HUDEP-2 (cell line): Measurements from ENCODE around the gene POLR1G.
A peak's percentile ranks its signal among the peaks of the same experiment; 100 is the strongest.

Experiments
- DNase-seq, 76 experiments: peaks; one replicate each; lab custom pipeline; 2025; ENCODE audit not compliant: unreplicated experiment in 76 of 76; lab: John Stamatoyannopoulos, UW

Gene POLR1G, protein sequence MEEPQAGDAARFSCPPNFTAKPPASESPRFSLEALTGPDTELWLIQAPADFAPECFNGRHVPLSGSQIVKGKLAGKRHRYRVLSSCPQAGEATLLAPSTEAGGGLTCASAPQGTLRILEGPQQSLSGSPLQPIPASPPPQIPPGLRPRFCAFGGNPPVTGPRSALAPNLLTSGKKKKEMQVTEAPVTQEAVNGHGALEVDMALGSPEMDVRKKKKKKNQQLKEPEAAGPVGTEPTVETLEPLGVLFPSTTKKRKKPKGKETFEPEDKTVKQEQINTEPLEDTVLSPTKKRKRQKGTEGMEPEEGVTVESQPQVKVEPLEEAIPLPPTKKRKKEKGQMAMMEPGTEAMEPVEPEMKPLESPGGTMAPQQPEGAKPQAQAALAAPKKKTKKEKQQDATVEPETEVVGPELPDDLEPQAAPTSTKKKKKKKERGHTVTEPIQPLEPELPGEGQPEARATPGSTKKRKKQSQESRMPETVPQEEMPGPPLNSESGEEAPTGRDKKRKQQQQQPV

DNA sequence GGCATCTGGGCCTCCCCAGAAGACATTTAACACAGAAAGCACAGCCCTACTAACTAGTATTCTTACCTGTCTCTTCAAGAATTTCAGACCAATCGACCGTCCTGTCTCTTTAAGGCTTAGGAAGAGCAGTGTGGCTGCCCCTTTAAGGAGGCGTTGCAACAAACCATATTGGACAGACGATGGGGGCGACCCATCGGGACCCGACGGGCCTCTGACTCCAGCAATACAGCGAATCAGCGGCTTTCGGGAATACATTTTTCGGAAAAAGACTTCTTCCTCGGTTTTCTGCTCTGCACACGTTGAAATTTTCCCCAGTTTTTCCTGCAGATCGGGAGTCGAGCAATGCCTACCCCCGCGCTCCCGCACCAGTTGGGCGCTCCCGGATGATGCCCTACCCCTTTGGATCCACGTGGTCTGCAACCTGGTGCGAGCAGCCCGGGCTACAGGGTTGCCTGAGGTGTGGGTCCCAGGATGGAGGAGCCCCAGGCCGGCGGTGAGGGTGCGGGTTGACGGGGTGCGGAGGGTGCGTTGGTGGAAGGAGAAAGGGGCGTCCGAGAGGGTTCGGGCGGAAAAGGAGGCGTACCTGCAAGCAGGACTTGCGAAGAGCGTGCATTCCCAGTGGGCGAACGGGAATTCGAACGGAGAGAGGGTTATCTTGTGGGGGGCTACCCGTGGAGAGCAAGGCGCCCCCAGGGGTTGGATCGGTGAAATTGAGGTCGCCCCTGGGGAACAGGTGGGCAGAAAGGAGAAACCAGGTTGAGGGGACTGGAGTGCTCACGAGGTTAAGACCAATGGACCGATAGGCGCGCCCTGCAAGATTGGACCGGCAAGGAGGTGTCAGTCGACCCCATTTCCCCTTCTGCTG lies at the start of gene POLR1G:
Gene POLR1G (plus strand): TSS at position 419 of the 865 bp plus-strand sequence. CDS start 53 bp downstream, at position 472.
- DNase-seq: peak in 74 of 76 experiments; percentile 51 to 98 (median 83)

- DNase-seq: peak in 5 of 76 experiments; percentile 6 to 22 (median 16)
Measured at GRCh38 chr19:45356760-45357444, 49.5 kb upstream of the POLR1G start.

- no peak for DNase-seq
Measured at GRCh38 chr19:45357445-45357783, 49.0 kb upstream of the POLR1G start.

DNA sequence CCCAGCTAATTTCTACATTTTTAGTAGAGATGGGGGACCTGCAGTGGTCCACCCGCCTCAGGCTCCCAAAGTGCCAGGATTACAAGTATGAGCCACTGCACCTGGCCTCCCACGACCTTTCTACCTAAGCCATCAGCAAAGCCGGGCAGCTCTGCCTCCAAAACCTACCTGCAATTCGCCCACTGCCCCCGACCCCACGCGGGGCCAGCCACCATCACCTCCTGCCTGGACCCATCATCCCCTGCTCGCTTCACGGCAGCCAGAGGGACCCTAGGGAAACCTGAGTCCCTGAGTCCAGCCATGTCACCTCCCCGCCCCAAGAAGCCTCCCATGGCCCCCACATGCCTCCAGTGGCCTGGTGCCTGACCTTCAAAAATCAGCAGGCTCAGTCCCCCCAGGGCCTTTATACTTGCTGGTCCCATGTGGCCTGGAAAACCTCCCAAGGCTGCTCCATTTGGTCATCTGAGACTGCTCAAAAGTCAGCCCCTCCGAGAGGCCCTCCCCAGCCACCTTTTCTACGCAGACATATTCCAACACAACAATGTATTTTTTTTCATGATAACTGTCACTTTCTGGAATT lies 48.1 kb upstream of the POLR1G start:
- no peak for DNase-seq

DNA sequence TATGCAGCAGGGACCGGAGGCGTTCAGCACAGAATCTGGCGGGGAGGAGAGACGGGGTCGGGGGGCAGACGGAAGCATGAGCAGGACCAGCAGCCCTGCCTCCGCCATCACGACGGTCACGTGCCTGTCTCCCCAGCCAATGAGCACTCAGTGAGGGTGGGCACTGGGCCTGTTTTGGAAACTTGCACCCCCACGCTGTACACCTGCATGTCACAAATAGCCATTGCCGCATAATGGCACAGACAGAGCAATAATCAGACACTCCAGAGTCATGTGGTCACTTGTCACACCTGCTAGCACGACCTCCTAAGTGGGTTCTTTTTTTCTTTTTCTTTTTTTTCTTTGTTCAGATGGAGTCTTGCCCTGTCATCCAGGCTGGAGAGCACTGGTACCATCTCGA lies 44.8 kb upstream of the POLR1G start:
- DNase-seq: no peak

DNA sequence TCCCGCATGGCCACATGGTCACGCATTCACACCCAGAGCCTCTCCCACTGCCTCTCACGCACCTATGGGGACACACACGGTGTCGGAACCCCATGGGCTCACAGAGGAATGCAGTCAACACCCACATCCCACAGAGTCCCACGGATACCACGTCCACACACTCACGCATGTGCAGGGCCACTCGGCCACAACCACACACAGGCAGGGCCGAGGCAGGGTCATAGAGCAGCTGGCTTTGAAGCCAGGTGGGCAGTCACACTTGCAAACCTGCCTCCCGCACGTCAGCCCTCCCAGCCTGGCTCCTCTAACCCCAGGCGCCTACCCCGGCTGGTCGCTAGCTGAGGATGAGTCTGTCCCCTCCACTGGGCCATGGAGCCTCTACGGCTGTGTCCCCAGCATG lies 44.2 kb upstream of the POLR1G start:
- no peak for DNase-seq

- DNase-seq: no peak
Measured at GRCh38 chr19:45363861-45364459, 42.5 kb upstream of the POLR1G start.

GRCh38 chr19:45364696-45365095 lies 41.7 kb upstream of the POLR1G start:
- DNase-seq: no peak

DNA sequence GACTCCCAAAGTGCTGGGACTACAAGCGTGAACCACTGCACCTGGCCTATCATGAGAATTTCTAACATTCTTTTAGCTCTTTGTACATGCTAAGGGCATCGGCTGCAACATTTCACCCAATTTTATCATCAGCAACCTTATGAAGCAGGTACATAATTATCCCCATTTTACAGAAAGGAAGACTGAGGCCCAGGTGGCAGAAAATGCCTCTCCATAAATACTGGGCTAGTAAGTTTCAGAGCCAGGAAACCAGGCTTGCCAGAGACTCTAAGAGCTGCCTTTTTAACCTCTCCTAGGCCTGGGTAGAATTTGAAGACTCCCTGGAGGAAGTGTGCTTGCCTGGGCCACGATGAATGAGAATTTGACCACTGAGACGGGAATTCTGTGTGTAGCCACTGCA lies 38.3 kb upstream of the POLR1G start:
- no peak for DNase-seq

DNA sequence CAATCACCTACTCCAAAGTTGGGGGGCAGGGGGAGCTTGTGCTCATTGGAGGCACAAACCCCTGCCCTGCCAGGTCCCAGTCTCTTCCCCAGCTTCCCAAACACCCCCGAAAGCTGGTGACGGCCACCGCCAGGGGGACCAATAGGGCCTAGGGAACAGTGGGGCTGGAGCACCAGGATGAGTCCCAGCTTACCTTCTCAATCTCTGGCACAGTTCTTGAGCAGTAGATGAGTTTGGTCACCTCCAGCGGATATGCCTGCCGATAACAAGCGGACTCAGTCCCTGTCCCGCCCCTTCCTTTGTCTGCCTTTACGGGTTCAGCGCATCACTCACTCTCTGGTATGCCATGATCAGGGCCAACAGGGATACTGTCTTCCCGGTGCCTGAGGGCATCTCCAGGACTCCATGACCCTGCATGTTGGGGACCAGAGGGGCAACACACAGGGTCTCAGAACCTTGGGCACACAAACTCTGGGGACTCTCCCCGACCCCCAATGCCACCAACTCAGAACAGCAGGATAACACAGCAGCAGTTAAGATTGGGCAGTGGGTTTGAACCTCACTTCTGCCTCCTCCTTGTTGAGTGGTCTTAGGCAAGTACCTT lies 37.6 kb upstream of the POLR1G start:
- no peak for DNase-seq

GRCh38 chr19:45370410-45371204 lies 35.8 kb upstream of the POLR1G start, which contains the start of gene ERCC2:
Gene ERCC2 (minus strand): TSS chr19:45370573. CDS start chr19:45370540, 33 bp downstream.
- peak; percentile 77 to 100 (median 100) for DNase-seq

DNA sequence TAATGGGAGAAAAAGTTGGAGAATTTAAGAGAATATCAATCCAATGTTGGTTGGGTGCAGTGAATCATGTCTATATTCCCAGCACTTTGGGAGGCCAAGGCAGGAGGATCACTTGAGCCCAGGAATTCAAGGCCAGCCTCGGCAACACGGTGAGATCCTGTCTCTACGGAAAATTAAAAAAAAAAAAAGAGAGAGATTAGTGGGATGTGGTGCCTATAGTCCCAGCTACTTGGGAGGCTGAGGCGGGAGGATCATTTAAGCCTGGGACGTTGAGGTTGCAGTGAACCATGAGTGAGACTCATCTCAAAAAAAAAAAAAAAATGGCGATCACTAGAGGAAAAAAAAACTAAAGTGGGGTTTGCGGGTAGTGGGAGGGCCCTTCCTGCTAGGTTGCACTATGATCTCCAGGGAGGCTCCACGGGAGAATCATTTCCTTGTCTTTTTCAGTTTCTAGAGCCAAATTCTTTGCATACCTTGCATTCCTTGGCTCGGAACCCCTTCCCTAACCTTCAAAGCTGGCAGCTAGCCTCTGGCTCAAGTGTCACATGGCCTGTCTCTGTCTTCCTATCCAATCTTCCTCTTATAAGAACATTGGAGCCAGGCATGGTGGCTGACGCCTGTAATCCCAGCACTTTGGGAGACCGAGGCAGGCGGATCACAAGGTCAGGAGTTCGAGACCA lies 30.3 kb upstream of the POLR1G start:
- no peak for DNase-seq

DNA sequence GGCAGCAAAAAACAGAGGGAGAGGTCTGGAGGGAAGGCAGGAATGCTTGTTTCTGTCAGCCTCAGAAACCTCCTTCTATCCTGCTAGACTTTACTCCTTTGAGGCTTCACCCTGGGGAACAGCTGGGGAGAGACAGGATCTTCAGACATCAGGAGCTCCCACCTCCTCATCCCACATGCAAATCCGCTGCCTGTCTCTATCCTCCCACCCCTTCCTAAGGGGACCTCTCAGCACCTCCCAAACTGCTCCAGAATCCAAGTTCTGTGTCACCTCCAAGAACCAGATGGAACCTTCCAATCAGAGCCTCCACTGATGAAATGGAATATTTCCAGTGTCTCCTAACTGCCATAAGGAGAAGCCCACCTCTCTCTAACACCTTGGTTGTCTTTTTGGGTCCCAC lies 26.3 kb upstream of the POLR1G start:
- DNase-seq: no peak

DNA sequence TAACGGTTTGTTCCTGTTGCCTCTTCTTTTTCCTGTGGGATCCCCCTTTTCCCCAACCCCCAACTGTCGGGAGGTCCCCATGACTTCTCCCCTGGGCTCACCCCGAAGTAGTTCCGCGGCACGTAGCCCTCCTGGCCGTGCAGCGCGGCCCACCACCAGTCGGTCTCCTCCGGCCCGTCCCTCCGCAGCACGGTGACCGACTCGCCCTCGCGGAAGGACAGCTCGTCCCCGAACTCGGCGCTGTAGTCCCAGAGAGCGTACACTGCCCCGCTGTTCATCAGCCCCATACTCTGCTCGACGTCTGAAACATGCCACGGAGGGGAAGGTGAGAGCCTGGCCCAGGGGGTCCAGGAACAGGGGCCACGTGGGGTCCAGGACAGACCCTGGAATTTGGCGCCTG lies 24.0 kb upstream of the POLR1G start:
- no peak for DNase-seq

DNA sequence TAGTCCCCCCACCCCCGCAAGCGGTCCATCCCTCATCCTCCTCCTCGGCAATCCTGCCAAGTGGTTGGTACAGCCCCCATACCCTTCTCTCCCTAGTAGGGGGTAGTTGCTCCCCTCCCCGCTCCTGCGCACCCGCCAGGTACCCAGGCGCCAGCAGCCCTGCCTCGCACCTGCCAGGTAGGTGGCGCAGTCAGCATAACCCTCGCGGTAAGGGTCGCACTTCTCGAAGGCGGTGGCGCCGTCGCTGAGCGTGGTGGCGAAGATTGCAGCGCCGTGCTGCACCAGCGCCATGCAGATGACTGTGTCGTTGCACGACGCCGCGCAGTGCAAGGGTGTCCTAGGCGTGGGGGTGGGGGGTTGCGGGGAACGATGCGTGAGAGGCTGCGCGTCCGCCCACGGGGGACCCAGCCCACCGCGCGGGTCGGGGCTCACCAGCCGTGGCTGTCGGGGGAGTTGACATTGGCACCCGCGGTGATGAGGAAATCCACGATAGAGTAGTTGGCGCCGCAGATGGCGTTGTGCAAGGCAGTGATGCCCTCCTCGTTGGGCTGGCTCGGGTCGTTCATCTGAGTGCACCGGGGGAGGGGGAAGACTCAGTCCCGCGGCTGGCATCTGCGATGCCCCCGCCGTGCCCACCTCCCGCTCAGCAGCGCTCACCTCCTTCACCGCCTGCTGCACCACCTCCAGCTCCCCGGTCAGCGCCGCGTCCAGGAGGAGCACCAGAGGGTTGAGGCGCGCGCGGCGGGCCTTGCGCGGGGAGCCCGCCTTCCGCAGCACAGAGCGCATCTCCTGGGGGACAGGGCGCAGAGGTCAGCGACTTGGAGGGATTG lies 20.8 kb upstream of the POLR1G start:
- DNase-seq: no peak

DNA sequence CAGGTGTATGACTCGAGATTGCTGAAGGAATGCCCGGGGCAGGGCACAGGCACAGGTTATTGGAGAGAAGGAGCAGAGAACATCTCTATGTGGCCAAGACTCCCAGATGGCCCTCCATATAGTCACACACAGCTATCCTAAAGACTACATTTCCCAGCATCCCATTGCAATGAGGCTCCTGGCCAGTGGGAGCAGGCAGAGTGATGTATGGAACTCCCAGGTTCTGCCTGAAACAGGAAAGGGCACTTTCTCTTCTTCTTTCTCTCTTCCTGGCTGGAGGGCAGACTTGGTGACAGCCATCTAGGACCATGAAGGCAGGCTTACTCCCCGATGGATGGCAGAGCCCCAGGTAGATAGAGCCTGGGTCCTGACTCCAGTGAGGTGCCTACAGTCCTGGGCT lies 15.1 kb upstream of the POLR1G start:
- DNase-seq: peak in 5 of 76 experiments; percentile 6 to 24 (median 19)

DNA sequence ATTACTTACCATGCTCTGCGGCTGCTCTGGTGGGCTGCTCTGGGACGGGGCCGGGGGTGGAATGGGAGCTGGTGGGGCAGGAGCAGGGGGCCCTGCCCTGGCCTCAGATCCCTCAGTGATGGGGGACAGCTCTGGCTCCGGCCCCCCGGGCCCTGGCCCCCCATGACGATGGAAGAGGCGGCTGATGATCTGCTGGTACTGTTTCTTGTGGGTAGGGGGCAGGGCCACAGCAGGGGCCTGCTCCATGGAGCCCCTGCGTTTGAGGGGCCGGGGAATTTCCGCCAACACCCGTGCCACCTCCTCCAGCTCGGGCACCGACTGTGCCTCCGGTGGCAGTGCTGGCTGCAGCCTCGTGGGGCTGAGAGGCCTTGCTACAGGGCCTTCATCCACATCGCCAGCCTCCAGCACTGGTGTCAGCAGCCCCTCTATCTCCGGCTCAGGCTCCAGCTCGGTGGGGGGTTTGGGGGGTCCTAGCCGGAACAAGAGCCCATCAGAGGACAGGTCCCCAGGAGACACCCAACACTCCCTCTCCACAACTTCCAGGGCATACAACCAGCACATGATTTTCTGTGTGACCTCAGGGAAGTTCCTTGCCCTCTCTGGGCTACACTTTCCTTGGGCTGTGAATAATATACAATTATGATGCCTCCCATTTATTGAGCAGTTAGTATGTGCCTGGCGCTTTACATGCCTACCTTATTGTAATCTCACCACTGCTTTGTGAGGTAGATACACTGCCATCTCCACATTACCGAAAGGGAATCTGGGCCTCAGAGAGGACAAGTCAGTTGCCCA lies 14.4 kb upstream of the POLR1G start:
- no peak for DNase-seq
